Suprapubic skin (tissue), 3 donors: Measurements from ENCODE around the gene DBF4.

Source experiments
- CTCF ChIP-seq, 2 donors: fragments of 200-600 bp in 1 of 2; fragments of 450-650 bp in 1 of 2; sonication (generic) in 1 of 2; IDR thresholded peaks; one replicate each; pipeline ENCODE4 v1.5.1; 2016 to 2019; ENCODE audit warnings: antibody characterized with exemption in 2 of 2, mild to moderate bottlenecking in 1 of 2, moderate library complexity in 1 of 2
- POLR2A ChIP-seq, 2 donors: fragments of 450-650 bp; IDR thresholded peaks; one replicate each; pipeline ENCODE4 v1.6.1; 2017; ENCODE audit warnings: antibody characterized with exemption in 2 of 2, mild to moderate bottlenecking in 2 of 2, moderate library complexity in 2 of 2

GRCh38 chr7:87926581-87927461 lies 50.5 kb downstream of the DBF4 start:
- TF ChIP-seq CTCF (IDR thresholded peaks at IDR 0.05) = no peak
- TF ChIP-seq POLR2A (IDR thresholded peaks at IDR 0.05) = no peak
